Measurements from ENCODE around the gene CCDC154.

CCDC154 gene

DNA sequence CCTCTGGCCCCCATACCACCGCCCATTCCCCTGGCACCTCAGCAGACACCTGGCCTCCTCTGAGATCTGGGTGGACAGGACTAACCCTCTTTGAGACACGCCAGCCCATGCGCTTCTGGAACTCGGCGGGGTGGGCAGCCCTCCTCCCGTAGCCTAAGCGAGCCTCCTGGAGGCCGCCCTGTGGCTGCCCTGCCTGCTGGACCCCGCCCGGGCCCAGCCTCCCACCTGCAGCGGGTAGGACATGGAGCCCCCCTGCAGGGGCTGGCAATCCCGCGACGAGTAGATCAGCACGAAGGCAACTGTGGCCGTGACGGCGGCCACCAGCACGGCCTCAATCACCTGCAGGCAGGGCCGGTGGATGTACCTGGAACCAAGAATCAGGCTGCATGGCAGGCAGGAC, 8.2 kb upstream of the CCDC154 start:
- Histone ChIP-seq H3K36me3 (ENCODE audit: low read length) (no peaks in the 10 kb centered on the region), H3K4me2 (ENCODE audit: low read depth, low read length, poor library complexity, severe bottlenecking) (no peak overlapping the region), H3K9me2 (replicated peaks; ENCODE audit: insufficient read depth, low read length) (no peaks in the 10 kb centered on the region), H3K79me2 (ENCODE audit: insufficient read depth, low read length) (no peaks in the 10 kb centered on the region), H3K27ac (ENCODE audit: low read depth, low read length) (no peak overlapping the region), H3K9ac (ENCODE audit: low read length) (no peak overlapping the region), H3K27me3 (ENCODE audit: low read length) (no peaks in the 10 kb centered on the region), H2AFZ (ENCODE audit: low read depth, low read length, severe bottlenecking) (no peak overlapping the region), H3F3A (ENCODE audit: insufficient read depth) (no peaks in the 10 kb centered on the region), H3K9me3 (ENCODE audit: insufficient read depth, low read length) (no peaks in the 10 kb centered on the region), H4K20me1 (ENCODE audit: low read depth, low read length) (no peaks in the 10 kb centered on the region), H3K4me3 (ENCODE audit: insufficient read depth, low read length, poor library complexity, severe bottlenecking) (no peak overlapping the region)
- TF ChIP-seq, protein P1, sequence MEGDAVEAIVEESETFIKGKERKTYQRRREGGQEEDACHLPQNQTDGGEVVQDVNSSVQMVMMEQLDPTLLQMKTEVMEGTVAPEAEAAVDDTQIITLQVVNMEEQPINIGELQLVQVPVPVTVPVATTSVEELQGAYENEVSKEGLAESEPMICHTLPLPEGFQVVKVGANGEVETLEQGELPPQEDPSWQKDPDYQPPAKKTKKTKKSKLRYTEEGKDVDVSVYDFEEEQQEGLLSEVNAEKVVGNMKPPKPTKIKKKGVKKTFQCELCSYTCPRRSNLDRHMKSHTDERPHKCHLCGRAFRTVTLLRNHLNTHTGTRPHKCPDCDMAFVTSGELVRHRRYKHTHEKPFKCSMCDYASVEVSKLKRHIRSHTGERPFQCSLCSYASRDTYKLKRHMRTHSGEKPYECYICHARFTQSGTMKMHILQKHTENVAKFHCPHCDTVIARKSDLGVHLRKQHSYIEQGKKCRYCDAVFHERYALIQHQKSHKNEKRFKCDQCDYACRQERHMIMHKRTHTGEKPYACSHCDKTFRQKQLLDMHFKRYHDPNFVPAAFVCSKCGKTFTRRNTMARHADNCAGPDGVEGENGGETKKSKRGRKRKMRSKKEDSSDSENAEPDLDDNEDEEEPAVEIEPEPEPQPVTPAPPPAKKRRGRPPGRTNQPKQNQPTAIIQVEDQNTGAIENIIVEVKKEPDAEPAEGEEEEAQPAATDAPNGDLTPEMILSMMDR (IDR thresholded peaks at IDR 0.05; ENCODE audit: insufficient read depth, low read length, poor library complexity, severe bottlenecking) = no peak
- TF ChIP-seq EZH2phosphoT487 (conservative IDR thresholded peaks at IDR 0.05; ENCODE audit: low read length) = no peak

DNA sequence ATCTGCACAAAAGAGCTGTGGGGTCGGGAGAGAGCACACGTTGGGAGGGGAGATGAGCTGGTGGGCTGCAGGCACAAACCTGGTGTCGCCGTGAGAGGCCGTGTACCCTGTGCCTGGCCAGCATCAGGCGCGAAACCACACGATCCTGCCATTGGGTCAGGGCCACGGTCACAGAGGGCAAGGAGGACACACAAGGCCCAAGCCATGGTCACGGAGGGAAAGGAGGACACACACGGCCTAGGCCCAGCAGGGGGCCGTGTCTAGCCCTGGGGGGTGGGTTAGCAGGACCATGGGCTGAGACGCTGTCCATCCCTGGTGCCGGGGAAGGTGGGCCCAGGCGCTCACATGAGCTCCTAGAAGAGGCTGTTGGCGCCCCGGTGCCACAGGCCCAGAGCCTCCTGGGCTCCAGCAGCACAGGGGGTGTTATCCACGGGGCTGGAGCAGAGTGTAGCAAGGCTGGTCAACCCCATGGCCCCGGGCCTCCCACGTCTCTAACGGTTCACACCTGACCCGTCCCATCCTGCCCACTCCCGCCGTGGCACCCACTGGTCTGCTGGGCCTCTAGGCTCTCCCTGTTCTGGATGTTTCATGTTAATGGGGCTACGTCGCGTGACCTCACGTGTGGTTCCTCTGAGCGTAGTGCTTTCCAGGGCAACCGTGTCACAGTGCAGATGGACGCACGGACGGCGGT, 7.5 kb upstream of the CCDC154 start:
- no peak overlapping the region for H3K9ac ChIP-seq (ENCODE audit: low read length)
- H4K20me1 ChIP-seq (ENCODE audit: low read depth, low read length) = no peaks in the 10 kb centered on the region
- H3K9me2 ChIP-seq (replicated peaks; ENCODE audit: insufficient read depth, low read length) = no peaks in the 10 kb centered on the region
- no peaks in the 10 kb centered on the region for H3F3A ChIP-seq (ENCODE audit: insufficient read depth)
- H2AFZ ChIP-seq (ENCODE audit: low read depth, low read length, severe bottlenecking) = no peak overlapping the region
- TF ChIP-seq EZH2phosphoT487 (conservative IDR thresholded peaks at IDR 0.05; ENCODE audit: low read length) = no peak
- TF ChIP-seq, protein P1 (IDR thresholded peaks at IDR 0.05; ENCODE audit: insufficient read depth, low read length, poor library complexity, severe bottlenecking) = no peak
- no peak overlapping the region for H3K4me3 ChIP-seq (ENCODE audit: insufficient read depth, low read length, poor library complexity, severe bottlenecking)
- H3K4me2 ChIP-seq (ENCODE audit: low read depth, low read length, poor library complexity, severe bottlenecking) = no peak overlapping the region
- no peaks in the 10 kb centered on the region for H3K79me2 ChIP-seq (ENCODE audit: insufficient read depth, low read length)
- H3K27me3 ChIP-seq (ENCODE audit: low read length) = no peaks in the 10 kb centered on the region
- H3K27ac ChIP-seq (ENCODE audit: low read depth, low read length) = no peak overlapping the region
- no peaks in the 10 kb centered on the region for H3K36me3 ChIP-seq (ENCODE audit: low read length)
- H3K9me3 ChIP-seq (ENCODE audit: insufficient read depth, low read length) = no peaks in the 10 kb centered on the region

DNA sequence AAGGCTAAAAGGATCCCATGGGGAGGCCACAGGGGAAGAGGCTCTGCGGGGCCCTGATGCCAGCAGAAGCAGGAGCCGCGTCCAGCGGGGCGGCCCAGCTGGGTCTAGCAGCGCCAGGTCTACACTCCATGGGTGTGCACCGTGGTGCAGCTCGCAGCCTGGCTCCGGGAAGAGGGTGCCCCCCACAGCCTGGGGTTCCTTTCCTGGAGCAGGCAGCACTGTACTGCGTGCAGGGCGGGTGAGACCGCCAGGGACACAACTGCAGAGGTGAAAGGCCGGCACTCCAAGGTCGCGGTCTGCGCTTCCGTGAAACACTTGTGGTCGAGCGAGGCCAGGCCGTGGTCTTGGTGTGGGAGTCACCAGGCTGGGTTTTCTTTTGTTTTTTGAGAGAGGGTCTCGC, 6.5 kb upstream of the CCDC154 start:
- no peaks in the 10 kb centered on the region for H4K20me1 ChIP-seq (ENCODE audit: low read depth, low read length)
- no peak overlapping the region for H2AFZ ChIP-seq (ENCODE audit: low read depth, low read length, severe bottlenecking)
- TF ChIP-seq, protein P1 (IDR thresholded peaks at IDR 0.05; ENCODE audit: insufficient read depth, low read length, poor library complexity, severe bottlenecking) = no peak
- TF ChIP-seq EZH2phosphoT487 (conservative IDR thresholded peaks at IDR 0.05; ENCODE audit: low read length) = no peak
- H3K9ac ChIP-seq (ENCODE audit: low read length) = no peak overlapping the region
- H3K4me3 ChIP-seq (ENCODE audit: insufficient read depth, low read length, poor library complexity, severe bottlenecking) = no peak overlapping the region
- no peaks in the 10 kb centered on the region for H3F3A ChIP-seq (ENCODE audit: insufficient read depth)
- H3K4me2 ChIP-seq (ENCODE audit: low read depth, low read length, poor library complexity, severe bottlenecking) = no peak overlapping the region
- no peaks in the 10 kb centered on the region for H3K9me3 ChIP-seq (ENCODE audit: insufficient read depth, low read length)
- H3K27ac ChIP-seq (ENCODE audit: low read depth, low read length) = no peak overlapping the region
- no peaks in the 10 kb centered on the region for H3K36me3 ChIP-seq (ENCODE audit: low read length)
- no peaks in the 10 kb centered on the region for H3K79me2 ChIP-seq (ENCODE audit: insufficient read depth, low read length)
- H3K27me3 ChIP-seq (ENCODE audit: low read length) = no peaks in the 10 kb centered on the region
- no peaks in the 10 kb centered on the region for H3K9me2 ChIP-seq (replicated peaks; ENCODE audit: insufficient read depth, low read length)
